Activated T-cell treated with anti-CD3 and anti-CD28 coated beads, Interleukin-2, amount 50 U/mL, for 72 hours (primary cell): ENCODE measurements around the gene LTBP1. TPM values are rescaled to one million over a fixed set of nuclear protein-coding genes. Genes with fewer than 3 reads are reported as not detected.

Source experiments
- ATAC-seq, 2 donors: fragments of 150-1000 bp; cut with Tn5 transposase; replicated peaks in 1 of 2; 2 replicates each; pipeline ENCODE4 v1.10.0; 2021; ENCODE audit warnings: moderate library complexity in 2 of 2, mild to moderate bottlenecking in 1 of 2
- DNase-seq, 2 donors: peaks; one replicate each; pipeline ENCODE4 v3.0.0; 2021 to 2022; ENCODE audit warnings: mixed read lengths in 1 of 2
- H3K27ac Mint-ChIP-seq: one replicate; pipeline ENCODE4 v1.8.0; 2022; ENCODE audit warnings: mild to moderate bottlenecking, moderate library complexity, mixed read lengths
- H3K27me3 Mint-ChIP-seq: one replicate; pipeline ENCODE4 v1.8.0; 2022; ENCODE audit warnings: low read depth, mixed read lengths
- H3K36me3 Mint-ChIP-seq, 2 donors: one replicate each; pipeline ENCODE4 v1.8.0; 2022; ENCODE audit warnings: mixed read lengths in 2 of 2, mild to moderate bottlenecking in 1 of 2; ENCODE audit not compliant: insufficient read depth in 2 of 2
- H3K4me1 Mint-ChIP-seq: one replicate; pipeline ENCODE4 v1.8.0; 2022; ENCODE audit warnings: low read depth, mixed read lengths
- H3K4me3 Mint-ChIP-seq, 2 donors: one replicate each; pipeline ENCODE4 v1.8.0; 2022; ENCODE audit warnings: mild to moderate bottlenecking in 2 of 2, mixed read lengths in 2 of 2, moderate library complexity in 2 of 2
- H3K9me3 Mint-ChIP-seq, 2 donors: one replicate each; pipeline ENCODE4 v1.8.0; 2022; ENCODE audit warnings: mixed read lengths in 2 of 2
- total RNA-seq, 2 donors: library from RNA; stranded (reverse); gene quantifications; one replicate each; pipeline ENCODE4 v1.2.3, GENCODE V29; 2022

The LTBP1 gene
- total RNA-seq, 2 donors from 2014 or later, result 0.50 to 0.67 TPM

DNA sequence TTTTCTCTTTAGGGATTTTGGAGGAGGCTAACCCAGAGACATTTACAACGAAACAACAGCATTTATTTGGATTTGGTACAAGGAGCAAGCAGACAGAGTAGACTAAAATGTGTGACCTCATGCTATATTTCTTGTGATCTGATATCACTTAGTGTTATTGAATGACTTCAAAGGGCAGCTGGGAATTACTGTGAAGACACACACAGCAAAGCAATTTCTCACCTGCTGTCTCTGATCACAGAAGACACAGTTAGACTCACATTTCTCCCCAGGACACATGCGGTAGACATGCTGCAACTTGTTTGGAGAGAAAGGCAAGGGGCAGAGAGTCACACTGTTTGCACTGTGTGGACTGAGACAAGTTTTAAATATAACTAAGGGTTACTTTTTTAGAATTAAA lies 67.5 kb downstream of the LTBP1 start:
- ATAC-seq, result no peak
- Mint-ChIP-seq H3K9me3 (no peaks in the 10 kb centered on the region), H3K27ac (no peak overlapping the region), H3K4me3 (no peak overlapping the region), H3K27me3 (peaks cover 9% of the 10 kb centered on the region), H3K4me1 (no peaks in the 10 kb centered on the region), H3K36me3 (no peaks in the 10 kb centered on the region)
- DNase-seq, result no peak

DNA sequence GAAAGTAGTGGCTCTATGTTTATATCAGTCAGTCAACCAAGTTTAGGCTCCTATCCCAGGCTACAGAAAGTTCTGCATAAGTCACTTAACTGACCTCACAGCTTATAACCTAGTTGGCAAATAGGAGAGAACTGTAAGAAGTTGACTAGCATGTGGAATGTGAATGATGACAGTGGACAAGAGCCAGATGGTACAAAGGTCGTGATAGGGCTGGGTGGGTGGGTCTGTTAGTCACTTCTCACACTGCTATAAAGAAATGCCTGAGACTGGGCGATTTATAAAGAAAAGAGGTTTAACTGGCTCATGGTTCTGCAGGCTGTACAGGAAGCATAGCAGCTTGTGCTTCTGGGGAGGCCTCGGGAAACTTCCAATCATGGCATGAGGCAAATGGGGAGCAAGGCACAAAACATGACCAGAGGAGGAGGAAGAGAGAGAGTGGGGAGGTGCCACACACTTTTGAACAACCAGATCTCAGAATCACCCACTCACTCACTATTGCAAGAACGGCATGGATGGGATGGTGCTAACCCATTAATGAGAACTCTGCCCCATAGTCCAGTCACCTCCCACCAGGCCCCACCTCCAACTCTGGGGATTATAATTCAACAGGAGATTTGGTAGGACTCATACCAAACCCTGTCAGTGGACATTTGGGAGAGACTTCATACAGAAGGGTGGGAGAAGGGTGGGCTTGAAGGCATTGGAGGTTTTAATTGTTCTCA lies 68.8 kb downstream of the LTBP1 start:
- H3K4me1 Mint-ChIP-seq, result no peaks in the 10 kb centered on the region
- H3K27ac Mint-ChIP-seq, result no peak overlapping the region
- DNase-seq (no peak), ATAC-seq (no peak)
- H3K27me3 Mint-ChIP-seq, result peaks cover under 1% of the 10 kb centered on the region
- no peaks in the 10 kb centered on the region for H3K9me3 Mint-ChIP-seq
- no peak overlapping the region for H3K4me3 Mint-ChIP-seq
- no peaks in the 10 kb centered on the region for H3K36me3 Mint-ChIP-seq

DNA sequence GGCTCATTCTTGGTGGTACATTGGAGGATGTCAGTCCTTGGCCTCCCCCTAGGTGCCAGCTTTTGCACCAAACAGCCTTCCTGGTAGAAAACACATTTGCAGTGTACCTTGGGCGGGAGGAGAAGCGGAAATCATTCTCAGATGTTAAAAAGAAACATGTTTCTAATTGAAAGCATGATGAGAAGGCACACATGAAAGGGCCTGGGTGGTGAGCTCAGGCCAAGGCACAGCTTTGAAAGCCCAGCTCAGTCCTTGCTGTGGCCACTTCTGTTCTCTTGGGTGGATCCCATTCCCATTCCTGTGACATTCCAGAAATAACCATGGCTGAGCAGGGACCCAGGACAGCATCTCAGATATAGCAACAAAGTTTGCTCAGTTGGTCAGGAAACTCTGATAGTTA lies 71.5 kb downstream of the LTBP1 start:
- H3K27me3 Mint-ChIP-seq, result peaks cover 24% of the 10 kb centered on the region
- H3K36me3 Mint-ChIP-seq, result no peaks in the 10 kb centered on the region
- no peak for ATAC-seq
- H3K4me3 Mint-ChIP-seq, result no peak overlapping the region
- peaks cover 2% of the 10 kb centered on the region for H3K4me1 Mint-ChIP-seq
- DNase-seq, result no peak
- H3K9me3 Mint-ChIP-seq, result no peaks in the 10 kb centered on the region
- H3K27ac Mint-ChIP-seq, result no peak overlapping the region

DNA sequence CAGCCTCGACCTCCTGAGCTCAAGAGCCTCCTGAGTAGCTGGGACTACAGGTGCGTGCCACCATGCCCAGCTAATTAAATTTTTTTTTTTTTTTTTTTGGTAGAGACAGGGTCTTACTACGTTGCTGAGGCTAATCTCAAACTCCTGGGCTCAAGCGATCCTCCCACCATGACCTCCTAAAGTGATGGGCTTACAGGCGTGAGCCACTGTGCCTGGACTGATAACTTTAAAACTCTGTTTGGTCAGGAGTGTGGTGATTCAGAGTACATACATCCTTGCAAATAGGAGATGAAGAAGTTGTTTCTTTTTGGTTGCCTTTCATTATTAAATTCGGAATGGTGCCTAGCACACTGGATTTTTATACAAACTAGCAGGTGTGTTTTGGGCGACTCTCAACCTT lies 73.0 kb downstream of the LTBP1 start:
- no peak overlapping the region for H3K4me3 Mint-ChIP-seq
- H3K9me3 Mint-ChIP-seq, result peaks cover 0 to 4% of the 10 kb centered on the region in 2 donors
- H3K27me3 Mint-ChIP-seq, result peaks cover 38% of the 10 kb centered on the region
- ATAC-seq, result no peak
- no peak for DNase-seq
- no peak overlapping the region for H3K27ac Mint-ChIP-seq
- H3K36me3 Mint-ChIP-seq, result peaks cover 0 to 2% of the 10 kb centered on the region in 2 donors
- peaks cover 6% of the 10 kb centered on the region for H3K4me1 Mint-ChIP-seq

DNA sequence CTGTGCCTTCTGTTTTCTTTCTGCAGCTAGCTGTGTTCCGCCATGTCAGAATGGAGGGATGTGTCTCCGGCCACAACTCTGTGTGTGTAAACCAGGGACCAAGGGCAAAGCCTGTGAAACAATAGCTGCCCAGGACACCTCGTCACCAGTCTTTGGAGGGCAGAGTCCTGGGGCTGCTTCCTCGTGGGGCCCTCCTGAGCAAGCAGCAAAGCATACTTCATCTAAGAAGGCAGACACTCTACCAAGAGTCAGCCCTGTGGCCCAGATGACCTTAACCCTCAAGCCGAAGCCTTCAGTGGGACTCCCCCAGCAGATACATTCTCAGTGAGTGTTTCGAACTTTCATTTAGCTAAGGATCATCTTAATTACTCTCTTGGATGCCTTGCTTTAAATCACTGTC lies 74.1 kb downstream of the LTBP1 start:
- Mint-ChIP-seq H3K4me1 (peaks cover 6% of the 10 kb centered on the region), H3K36me3 (peaks cover 0 to 2% of the 10 kb centered on the region in 2 donors), H3K4me3 (no peak overlapping the region), H3K27ac (no peak overlapping the region), H3K9me3 (peaks cover 1 to 4% of the 10 kb centered on the region in 2 donors), H3K27me3 (peaks cover 38% of the 10 kb centered on the region)
- ATAC-seq (no peak), DNase-seq (no peak)

DNA sequence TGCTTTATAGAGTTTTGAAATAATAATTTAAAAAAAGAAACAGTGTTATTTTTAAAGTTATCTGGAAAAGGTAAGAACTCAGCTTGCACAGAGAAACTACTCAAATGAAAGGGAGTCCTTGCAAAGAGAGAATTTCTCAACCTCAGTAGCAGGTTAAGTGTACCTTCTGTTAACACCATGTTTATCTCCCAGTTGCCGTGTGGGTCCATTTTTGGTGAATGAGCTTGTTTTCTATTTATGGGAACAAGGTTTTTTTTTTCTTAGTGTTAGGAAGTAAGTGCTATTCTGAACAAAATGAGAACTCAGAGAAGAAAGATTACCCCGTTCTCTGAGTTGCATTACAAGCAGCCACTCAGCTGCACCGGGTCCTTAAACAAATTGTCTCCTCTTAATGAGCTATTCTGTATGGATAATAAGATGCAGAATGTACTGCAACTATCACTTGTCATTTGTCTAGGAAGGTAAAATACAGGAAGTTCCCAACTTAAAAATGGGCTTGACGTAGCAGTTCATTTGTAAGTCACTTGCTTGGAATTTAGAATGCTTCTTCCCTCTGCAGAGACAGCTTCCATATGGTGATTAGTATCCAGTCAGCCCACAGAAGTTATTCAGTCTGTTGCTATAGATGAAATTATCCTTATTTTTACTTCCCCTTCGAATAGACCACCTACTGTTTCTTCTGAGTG lies 74.9 kb downstream of the LTBP1 start:
- Mint-ChIP-seq H3K36me3 (peaks cover 0 to 2% of the 10 kb centered on the region in 2 donors), H3K4me1 (peaks cover 6% of the 10 kb centered on the region), H3K4me3 (no peak overlapping the region), H3K27ac (no peak overlapping the region), H3K27me3 (peaks cover 38% of the 10 kb centered on the region), H3K9me3 (peaks cover 1 to 4% of the 10 kb centered on the region in 2 donors)
- DNase-seq (no peak), ATAC-seq (no peak)

DNA sequence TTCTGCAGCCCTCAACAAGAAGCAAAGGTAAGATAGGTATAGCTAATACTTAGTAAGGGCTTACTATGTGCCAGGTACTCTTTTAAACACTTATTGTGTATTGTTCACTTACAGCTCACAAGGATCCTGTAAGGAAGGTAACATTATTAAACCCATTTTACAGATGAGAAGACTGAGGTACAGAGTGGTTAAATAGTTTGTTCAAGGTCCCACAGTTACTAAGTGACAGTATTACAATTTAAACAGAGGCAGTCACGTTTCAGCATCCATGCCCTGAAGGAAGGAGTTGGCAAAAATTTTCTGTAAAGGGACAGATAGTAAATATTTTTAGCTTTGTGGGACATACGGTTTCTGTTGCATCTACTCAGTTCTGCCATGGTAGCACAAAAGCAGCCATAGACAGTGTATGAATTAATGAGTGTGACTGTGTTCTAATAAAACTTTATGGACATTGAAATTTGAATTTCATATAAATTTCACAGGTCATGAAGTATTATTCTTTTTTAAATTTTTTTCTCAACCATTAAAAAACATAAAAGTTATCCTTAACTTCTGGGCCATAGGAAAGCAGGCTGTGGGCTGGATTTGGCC lies 75.7 kb downstream of the LTBP1 start:
- Mint-ChIP-seq H3K27me3 (peaks cover 38% of the 10 kb centered on the region), H3K4me3 (no peak overlapping the region), H3K9me3 (peaks cover 1 to 4% of the 10 kb centered on the region in 2 donors), H3K36me3 (peaks cover 0 to 2% of the 10 kb centered on the region in 2 donors), H3K4me1 (peaks cover 6% of the 10 kb centered on the region), H3K27ac (no peak overlapping the region)
- DNase-seq, result no peak
- no peak for ATAC-seq

DNA sequence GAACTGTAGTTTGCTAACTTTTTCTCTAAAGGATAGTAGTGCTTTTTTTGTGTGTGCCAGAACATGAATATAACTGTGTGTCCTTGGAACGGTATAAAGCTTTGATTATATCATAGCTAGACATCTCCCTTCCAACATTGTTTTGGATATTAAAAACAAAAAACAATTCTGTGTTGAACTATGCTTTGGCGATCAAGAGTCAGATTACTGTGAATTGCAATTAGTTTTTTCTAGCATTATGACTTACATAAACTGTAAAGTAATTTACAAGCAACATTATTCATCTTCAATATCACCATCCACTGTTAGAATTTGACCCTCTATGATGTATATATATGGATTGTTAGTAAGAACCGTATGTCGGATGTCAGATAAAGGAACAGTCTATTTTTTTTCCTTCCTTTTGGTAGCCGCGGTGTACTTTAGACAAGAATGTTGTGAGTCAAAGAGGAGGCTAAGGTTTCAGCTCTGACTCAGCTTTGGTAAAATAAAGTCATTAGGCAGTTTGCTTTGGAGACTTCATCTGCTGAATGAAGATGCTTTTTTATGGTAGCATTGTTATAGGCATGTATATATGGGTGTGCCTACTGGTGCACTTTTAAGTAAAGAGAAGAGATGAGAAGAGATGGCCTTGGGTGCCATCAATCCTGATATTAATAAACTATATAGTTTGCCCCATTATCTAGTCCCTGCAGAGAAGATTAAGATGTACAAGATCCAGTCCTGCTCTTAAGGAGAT lies 76.4 kb downstream of the LTBP1 start:
- Mint-ChIP-seq H3K27me3 (peaks cover 38% of the 10 kb centered on the region), H3K4me3 (no peak overlapping the region), H3K27ac (no peak overlapping the region), H3K36me3 (peaks cover 0 to 2% of the 10 kb centered on the region in 2 donors), H3K4me1 (peaks cover 6% of the 10 kb centered on the region), H3K9me3 (peaks cover 1 to 4% of the 10 kb centered on the region in 2 donors)
- no peak for DNase-seq
- peak; percentile 59 to 62 for ATAC-seq

DNA sequence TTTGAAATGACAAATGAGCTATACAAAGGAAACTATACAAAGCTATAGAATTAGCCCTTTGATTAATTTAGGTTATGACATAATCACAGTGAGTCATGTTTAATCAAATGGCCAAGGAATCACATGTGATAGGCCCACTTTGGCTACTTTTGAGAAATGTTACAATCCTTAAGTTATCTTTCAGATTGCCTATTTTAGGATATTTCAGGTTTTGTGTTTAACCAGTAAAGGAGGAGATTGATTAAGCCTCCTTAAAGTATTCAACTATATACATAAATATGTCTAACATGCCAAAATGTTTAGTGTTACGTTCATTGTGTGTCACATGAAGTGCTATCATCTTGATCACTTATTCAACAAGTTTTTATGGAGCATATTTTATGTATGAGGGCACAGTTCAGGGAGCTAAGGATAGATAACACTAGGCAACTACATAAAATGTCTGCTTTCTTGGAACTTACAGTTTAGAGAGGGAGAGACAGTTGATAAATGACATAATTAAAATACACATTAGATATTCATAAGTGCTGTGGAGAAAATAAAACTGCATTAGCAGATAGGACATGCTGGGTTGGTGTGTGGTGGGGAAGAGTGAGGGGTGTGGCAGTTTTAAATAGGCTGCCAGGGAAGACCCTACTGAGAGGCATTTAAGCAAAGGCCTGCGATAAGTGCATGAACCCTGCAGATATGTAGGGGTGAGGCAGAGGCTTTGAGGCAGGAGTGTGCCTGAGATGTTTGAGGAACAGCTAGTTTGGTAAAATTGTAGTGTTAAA lies 77.2 kb downstream of the LTBP1 start:
- H3K27me3 Mint-ChIP-seq, result peaks cover 38% of the 10 kb centered on the region
- H3K9me3 Mint-ChIP-seq, result peaks cover 1 to 4% of the 10 kb centered on the region in 2 donors
- no peak overlapping the region for H3K4me3 Mint-ChIP-seq
- peaks cover 0 to 2% of the 10 kb centered on the region in 2 donors for H3K36me3 Mint-ChIP-seq
- ATAC-seq (no peak), DNase-seq (no peak)
- H3K4me1 Mint-ChIP-seq, result peaks cover 6% of the 10 kb centered on the region
- H3K27ac Mint-ChIP-seq, result no peak overlapping the region

DNA sequence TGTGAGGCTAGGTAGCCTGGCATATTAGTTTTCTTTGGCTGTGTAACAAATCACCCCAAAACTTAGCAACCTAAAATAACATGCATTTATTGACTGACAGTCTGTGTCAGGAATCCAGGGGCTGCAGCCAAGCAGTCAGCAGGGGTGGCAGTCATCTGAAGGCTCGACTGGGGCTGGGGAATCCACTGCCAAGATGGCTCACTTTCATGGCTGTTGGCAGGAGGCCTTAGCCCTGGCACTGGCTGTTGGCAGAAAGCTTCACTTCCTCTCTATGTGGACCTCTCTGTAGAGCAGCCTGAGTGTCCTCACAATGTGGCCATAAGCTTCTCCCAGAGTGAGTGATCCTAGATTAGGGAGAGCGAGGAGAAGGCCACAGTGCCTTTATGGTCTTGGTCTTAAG lies 78.0 kb downstream of the LTBP1 start:
- Mint-ChIP-seq H3K27ac (no peak overlapping the region), H3K27me3 (peaks cover 38% of the 10 kb centered on the region), H3K36me3 (peaks cover 0 to 2% of the 10 kb centered on the region in 2 donors), H3K4me3 (no peak overlapping the region), H3K4me1 (peaks cover 6% of the 10 kb centered on the region), H3K9me3 (peaks cover 1 to 4% of the 10 kb centered on the region in 2 donors)
- no peak for DNase-seq
- no peak for ATAC-seq

DNA sequence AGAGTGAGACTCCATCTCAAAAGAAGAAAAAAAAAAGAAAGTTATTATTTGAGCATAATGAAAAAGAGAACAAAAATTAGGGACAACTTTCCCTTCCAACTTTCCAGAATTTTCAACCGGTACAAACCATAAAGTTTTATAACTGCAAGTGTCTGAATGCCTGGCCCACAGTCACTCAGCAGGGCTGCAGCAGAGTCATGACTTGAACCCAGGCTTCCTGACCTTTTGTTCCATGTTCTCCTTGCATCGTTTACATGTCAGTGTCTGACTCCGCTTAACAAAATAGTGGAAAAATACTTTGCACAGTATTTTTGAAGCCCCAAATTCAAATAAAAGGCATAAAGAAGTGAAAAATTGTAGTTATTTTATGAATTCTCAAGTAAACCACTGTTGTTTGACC lies 82.7 kb downstream of the LTBP1 start:
- Mint-ChIP-seq H3K4me3 (no peak overlapping the region), H3K27me3 (peaks cover 17% of the 10 kb centered on the region), H3K36me3 (no peaks in the 10 kb centered on the region), H3K27ac (no peak overlapping the region), H3K4me1 (no peaks in the 10 kb centered on the region), H3K9me3 (peaks cover under 1 to 1% of the 10 kb centered on the region in 2 donors)
- DNase-seq (no peak), ATAC-seq (no peak)

DNA sequence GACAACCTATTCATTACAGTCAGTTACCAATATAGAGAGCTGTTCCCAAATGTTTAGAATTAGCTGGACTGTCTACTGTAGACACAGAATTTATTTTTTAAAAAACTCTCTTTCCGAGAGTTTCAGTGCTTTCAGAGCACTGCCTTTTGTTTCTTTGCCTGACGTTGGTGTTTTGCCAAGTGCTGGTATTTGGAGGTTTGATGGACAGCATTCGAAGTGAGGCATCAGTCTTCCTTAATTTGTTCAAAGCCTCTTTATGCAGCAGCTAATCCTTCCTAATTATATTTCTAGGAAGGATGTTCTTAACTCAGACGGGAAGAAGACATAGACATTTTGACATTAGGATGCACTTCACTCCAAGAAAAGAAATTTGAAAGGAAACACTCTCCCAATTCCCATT lies 83.2 kb downstream of the LTBP1 start:
- H3K4me3 Mint-ChIP-seq, result no peak overlapping the region
- H3K27me3 Mint-ChIP-seq, result peaks cover 15% of the 10 kb centered on the region
- H3K4me1 Mint-ChIP-seq, result no peaks in the 10 kb centered on the region
- DNase-seq (no peak), ATAC-seq (no peak)
- H3K9me3 Mint-ChIP-seq, result peaks cover 0 to 1% of the 10 kb centered on the region in 2 donors
- H3K27ac Mint-ChIP-seq, result no peak overlapping the region
- H3K36me3 Mint-ChIP-seq, result no peaks in the 10 kb centered on the region
